Nephron (organoid): ENCODE results near the gene C22orf39.

ENCODE experiments used
- H3K27ac Mint-ChIP-seq, 3 experiments: 2 replicates each; pipeline ENCODE4 v1.8.0; 2020; ENCODE audit warnings: mixed read lengths in 3 of 3, mild to moderate bottlenecking in 2 of 3, moderate library complexity in 1 of 3
- H3K27me3 Mint-ChIP-seq: 2 replicates; pipeline ENCODE4 v1.8.0; 2021; ENCODE audit warnings: low read depth, mild to moderate bottlenecking, moderate library complexity, mixed read lengths
- H3K36me3 Mint-ChIP-seq: 2 replicates; pipeline ENCODE4 v1.8.0; 2020; ENCODE audit warnings: low read depth, mixed read lengths
- H3K4me1 Mint-ChIP-seq: 2 replicates; pipeline ENCODE4 v1.8.0; 2020; ENCODE audit warnings: mixed read lengths
- H3K4me3 Mint-ChIP-seq, 3 experiments: 2 replicates each; pipeline ENCODE4 v1.8.0; 2020; ENCODE audit warnings: mild to moderate bottlenecking in 3 of 3, mixed read lengths in 3 of 3, moderate library complexity in 2 of 3
- H3K9me3 Mint-ChIP-seq: 2 replicates; pipeline ENCODE4 v1.8.0; 2020; ENCODE audit warnings: mixed read lengths
- TF ChIP-seq, protein P1 (sequence below), 3 experiments: fragments of 200-600 bp; sonication (generic); IDR thresholded peaks; one replicate each; pipeline ENCODE4 v1.5.0; 2021; ENCODE audit warnings: antibody characterized with exemption in 3 of 3; ENCODE audit not compliant: unreplicated experiment in 3 of 3

C22orf39 gene

DNA sequence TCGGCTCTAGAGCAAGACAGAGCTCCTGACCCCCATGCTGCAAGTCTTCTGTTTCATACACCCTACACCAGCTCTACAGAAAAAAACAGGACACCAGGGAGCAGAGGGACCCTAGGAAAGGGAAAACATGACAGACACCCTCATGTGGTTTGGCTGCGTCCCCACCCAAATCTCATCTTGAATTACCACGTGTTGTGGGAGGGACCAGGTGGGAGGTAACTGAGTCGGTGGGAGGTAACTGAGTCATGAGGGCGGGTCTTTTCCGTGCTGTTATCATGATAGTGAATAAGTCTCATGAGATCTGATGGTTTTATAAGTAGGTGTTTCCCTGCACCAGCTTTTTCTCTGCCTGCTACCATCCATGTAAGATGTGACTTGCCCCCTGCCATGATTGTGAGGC lies 6.6 kb upstream of the C22orf39 start:
- TF ChIP-seq, protein P1, sequence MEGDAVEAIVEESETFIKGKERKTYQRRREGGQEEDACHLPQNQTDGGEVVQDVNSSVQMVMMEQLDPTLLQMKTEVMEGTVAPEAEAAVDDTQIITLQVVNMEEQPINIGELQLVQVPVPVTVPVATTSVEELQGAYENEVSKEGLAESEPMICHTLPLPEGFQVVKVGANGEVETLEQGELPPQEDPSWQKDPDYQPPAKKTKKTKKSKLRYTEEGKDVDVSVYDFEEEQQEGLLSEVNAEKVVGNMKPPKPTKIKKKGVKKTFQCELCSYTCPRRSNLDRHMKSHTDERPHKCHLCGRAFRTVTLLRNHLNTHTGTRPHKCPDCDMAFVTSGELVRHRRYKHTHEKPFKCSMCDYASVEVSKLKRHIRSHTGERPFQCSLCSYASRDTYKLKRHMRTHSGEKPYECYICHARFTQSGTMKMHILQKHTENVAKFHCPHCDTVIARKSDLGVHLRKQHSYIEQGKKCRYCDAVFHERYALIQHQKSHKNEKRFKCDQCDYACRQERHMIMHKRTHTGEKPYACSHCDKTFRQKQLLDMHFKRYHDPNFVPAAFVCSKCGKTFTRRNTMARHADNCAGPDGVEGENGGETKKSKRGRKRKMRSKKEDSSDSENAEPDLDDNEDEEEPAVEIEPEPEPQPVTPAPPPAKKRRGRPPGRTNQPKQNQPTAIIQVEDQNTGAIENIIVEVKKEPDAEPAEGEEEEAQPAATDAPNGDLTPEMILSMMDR (IDR thresholded peaks at IDR 0.05; ENCODE audit: unreplicated experiment in 3 of 3) = no peak
- peaks cover 50% of the 10 kb centered on the region for H3K36me3 Mint-ChIP-seq
- no peak overlapping the region for H3K4me3 Mint-ChIP-seq
- H3K27me3 Mint-ChIP-seq = no peaks in the 10 kb centered on the region
- no peaks in the 10 kb centered on the region for H3K9me3 Mint-ChIP-seq
- H3K4me1 Mint-ChIP-seq = no peaks in the 10 kb centered on the region
- no peak overlapping the region for H3K27ac Mint-ChIP-seq

DNA sequence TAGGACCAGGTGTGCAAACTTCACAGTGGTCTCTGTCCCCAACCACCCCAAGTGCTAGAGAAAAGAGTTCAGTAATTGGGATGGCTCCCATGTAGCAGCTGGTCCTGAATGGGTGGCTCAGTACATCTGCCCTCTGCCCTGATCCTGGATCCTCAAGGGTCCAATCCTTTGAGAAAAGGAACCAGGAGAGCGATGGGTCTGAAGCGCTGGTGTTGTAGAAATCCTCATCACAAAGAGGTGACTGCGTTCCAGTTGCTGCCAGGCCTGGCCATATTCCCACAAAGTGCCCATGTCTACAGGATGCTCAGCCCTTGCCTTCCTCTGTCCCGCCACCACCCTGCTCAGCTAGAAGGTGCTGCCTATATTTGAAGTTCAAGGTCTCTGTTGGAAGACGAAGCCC lies 6.2 kb upstream of the C22orf39 start:
- no peaks in the 10 kb centered on the region for H3K9me3 Mint-ChIP-seq
- no peak overlapping the region for H3K4me3 Mint-ChIP-seq
- H3K4me1 Mint-ChIP-seq = no peaks in the 10 kb centered on the region
- TF ChIP-seq, protein P1 (IDR thresholded peaks at IDR 0.05; ENCODE audit: unreplicated experiment in 3 of 3) = no peak
- no peak overlapping the region for H3K27ac Mint-ChIP-seq
- H3K27me3 Mint-ChIP-seq = no peaks in the 10 kb centered on the region
- peaks cover 50% of the 10 kb centered on the region for H3K36me3 Mint-ChIP-seq

DNA sequence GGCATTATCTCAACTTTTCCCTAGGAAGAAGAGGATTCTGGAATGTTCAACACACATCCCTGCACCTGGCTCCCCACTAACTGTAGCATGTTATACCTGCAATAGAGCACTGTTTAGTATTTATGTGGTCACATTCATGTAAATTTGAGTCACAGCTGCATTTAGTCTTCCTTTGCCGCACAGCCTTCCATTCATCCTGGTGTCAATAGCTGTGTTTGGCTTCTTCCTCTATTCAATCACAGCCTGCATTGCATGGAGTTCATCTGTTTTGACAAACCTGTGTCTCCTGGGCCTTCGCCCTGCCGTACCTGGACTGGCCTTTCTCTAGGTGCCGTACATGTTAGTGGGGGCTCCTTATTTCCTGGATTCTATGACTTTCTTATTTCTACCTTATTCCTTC lies 4.1 kb upstream of the C22orf39 start:
- H3K4me3 Mint-ChIP-seq = peak overlapping the region in 1 of 3 experiments; percentile 15
- H3K27me3 Mint-ChIP-seq = no peaks in the 10 kb centered on the region
- no peak overlapping the region for H3K27ac Mint-ChIP-seq
- no peaks in the 10 kb centered on the region for H3K9me3 Mint-ChIP-seq
- H3K4me1 Mint-ChIP-seq = peaks cover 11% of the 10 kb centered on the region
- TF ChIP-seq, protein P1 (IDR thresholded peaks at IDR 0.05; ENCODE audit: unreplicated experiment in 3 of 3) = no peak
- peaks cover 44% of the 10 kb centered on the region for H3K36me3 Mint-ChIP-seq

- TF ChIP-seq, protein P1 (IDR thresholded peaks at IDR 0.05; ENCODE audit: unreplicated experiment in 3 of 3) = no peak
- Mint-ChIP-seq H3K27me3 (no peaks in the 10 kb centered on the region), H3K36me3 (peaks cover 41% of the 10 kb centered on the region), H3K4me1 (peaks cover 16% of the 10 kb centered on the region), H3K9me3 (no peaks in the 10 kb centered on the region), H3K4me3 (no peak overlapping the region), H3K27ac (no peak overlapping the region)
Measured at GRCh38 chr22:19450363-19451175, 3.1 kb upstream of the C22orf39 start.

GRCh38 chr22:19449422-19449767 lies 1.9 kb upstream of the C22orf39 start:
- H3K4me3 Mint-ChIP-seq = peak overlapping the region; percentile 35 to 72 (median 57)

More at GRCh38 chr22:19449422-19449767, 1.9 kb upstream of the C22orf39 start:
- Mint-ChIP-seq H3K27ac (no peak overlapping the region), H3K4me1 (peaks cover 21% of the 10 kb centered on the region), H3K9me3 (no peaks in the 10 kb centered on the region), H3K27me3 (no peaks in the 10 kb centered on the region), H3K36me3 (peaks cover 34% of the 10 kb centered on the region)
- TF ChIP-seq, protein P1 (IDR thresholded peaks at IDR 0.05; ENCODE audit: unreplicated experiment in 3 of 3) = no peak
